Keratinocyte (primary cell): Measurements from ENCODE around the gene TCEAL5. TPM values are rescaled to one million over a fixed set of nuclear protein-coding genes. Genes with fewer than 3 reads are reported as not detected.

Source experiments
- DNase-seq: peaks from one replicate; pipeline ENCODE4 v3.0.0-alpha.2; 2011; ENCODE audit warnings: low read depth, missing footprints, low spot score
- FAIRE-seq: peaks from 2 replicates; lab custom pipeline; 2011; peaks lifted over from hg19 to GRCh38; lab: Jason Lieb, UNC
- H2AFZ ChIP-seq: 2 replicates; pipeline ENCODE4 v1.6.0; 2012; ENCODE audit warnings: low read length, control low read depth, inconsistent platforms; ENCODE audit not compliant: control insufficient read depth
- H3K27ac ChIP-seq: 2 replicates; pipeline ENCODE4 v1.5.1; 2011; ENCODE audit warnings: low read length; ENCODE audit not compliant: control insufficient read depth, insufficient read depth
- H3K27me3 ChIP-seq: 3 replicates; pipeline ENCODE4 v1.6.0; 2011; ENCODE audit warnings: low read length; ENCODE audit not compliant: control insufficient read depth, insufficient read depth; ENCODE audit errors: extremely low read depth
- H3K36me3 ChIP-seq, 2 experiments: 2 replicates in 1 of 2; 3 replicates in 1 of 2; pipeline ENCODE4 v1.5.1; 2011; ENCODE audit warnings: low read length in 2 of 2, mild to moderate bottlenecking in 1 of 2; ENCODE audit not compliant: control insufficient read depth in 2 of 2, insufficient read depth in 2 of 2; ENCODE audit errors: extremely low read depth in 1 of 2
- H3K4me1 ChIP-seq: 3 replicates; pipeline ENCODE4 v1.5.1; 2011; ENCODE audit warnings: low read length; ENCODE audit not compliant: control insufficient read depth, insufficient read depth; ENCODE audit errors: extremely low read depth
- H3K4me2 ChIP-seq: 3 replicates; pipeline ENCODE4 v1.6.0; 2011; ENCODE audit warnings: low read depth, low read length; ENCODE audit not compliant: control insufficient read depth, insufficient read depth; ENCODE audit errors: extremely low read depth
- H3K4me3 ChIP-seq, 3 experiments: fragments of 200-600 bp in 1 of 3; sonication (generic) in 1 of 3; 2 replicates in 2 of 3; 3 replicates in 1 of 3; pipeline ENCODE4 v1.5.1; 2011 to 2016; ENCODE audit warnings: low read length in 3 of 3, mild to moderate bottlenecking in 3 of 3, control low read depth in 2 of 3, inconsistent platforms in 1 of 3, low read depth in 1 of 3, mixed read lengths in 1 of 3, mixed run types in 1 of 3, moderate library complexity in 1 of 3; ENCODE audit not compliant: control insufficient read depth in 2 of 3, insufficient read depth in 2 of 3; ENCODE audit errors: extremely low read depth in 1 of 3
- H3K79me2 ChIP-seq: 2 replicates; pipeline ENCODE4 v1.6.0; 2012; ENCODE audit warnings: low read length; ENCODE audit not compliant: control insufficient read depth, insufficient read depth
- H3K9ac ChIP-seq: 3 replicates; pipeline ENCODE4 v1.6.0; 2011; ENCODE audit warnings: low read length; ENCODE audit not compliant: control insufficient read depth, insufficient read depth; ENCODE audit errors: extremely low read depth
- H3K9me1 ChIP-seq: 3 replicates; pipeline ENCODE4 v1.6.0; 2011; ENCODE audit warnings: low read length; ENCODE audit not compliant: control insufficient read depth, insufficient read depth; ENCODE audit errors: extremely low read depth
- H3K9me3 ChIP-seq: 2 replicates; pipeline ENCODE4 v1.5.1; 2012; ENCODE audit warnings: low read depth, low read length; ENCODE audit not compliant: control insufficient read depth
- H4K20me1 ChIP-seq: 3 replicates; pipeline ENCODE4 v1.6.0; 2011; ENCODE audit warnings: low read length; ENCODE audit not compliant: control insufficient read depth, insufficient read depth; ENCODE audit errors: extremely low read depth
- EZH2 ChIP-seq: IDR thresholded peaks from one replicate; pipeline ENCODE4 v1.6.1; 2012; ENCODE audit warnings: inconsistent platforms, mild to moderate bottlenecking, low read length, moderate library complexity
- dilution Hi-C: fragments of 300-500 bp; cut with MboI; formaldehyde crosslinking; loops from one replicate; pipeline ENCODE4 v1.7.0; 2020; ENCODE audit warnings: low sequenced_read_pairs; ENCODE audit not compliant: extremely low pct_ligation_motif_present
- polyA plus RNA-seq, 5 experiments: library from polyadenylated mRNA; depleted of rRNA in 3 of 5; stranded (reverse) in 3 of 5; stranded (forward) in 1 of 5; unstranded in 1 of 5; fragments of >200 nt; gene quantifications; 1 replicate in 1 of 5; 2 replicates in 3 of 5; 3 replicates in 1 of 5; pipeline versions ENCODE4 v1.2.1 to v1.2.3, GENCODE V29; 2011 to 2012; ENCODE audit warnings: missing spikeins in 2 of 5, low read depth in 1 of 5, low replicate concordance in 1 of 5
- TF ChIP-seq, protein P1 (sequence below), 3 experiments: IDR thresholded peaks in 1 of 3; conservative IDR thresholded peaks in 1 of 3; optimal IDR thresholded peaks in 1 of 3; 2 replicates in 2 of 3; 3 replicates in 1 of 3; pipeline versions ENCODE3 to v1.5.1; 2011; ENCODE audit warnings: low read length in 3 of 3, mild to moderate bottlenecking in 3 of 3, moderate library complexity in 2 of 3, control low read depth in 1 of 3, inconsistent platforms in 1 of 3; ENCODE audit not compliant: insufficient read depth in 2 of 3; ENCODE audit errors: extremely low read depth in 1 of 3

Gene TCEAL5
- polyA plus RNA-seq, 1 donor (not counting 4 experiments of a cell fraction or from before 2014, with no cell fraction given) = not detected

DNA sequence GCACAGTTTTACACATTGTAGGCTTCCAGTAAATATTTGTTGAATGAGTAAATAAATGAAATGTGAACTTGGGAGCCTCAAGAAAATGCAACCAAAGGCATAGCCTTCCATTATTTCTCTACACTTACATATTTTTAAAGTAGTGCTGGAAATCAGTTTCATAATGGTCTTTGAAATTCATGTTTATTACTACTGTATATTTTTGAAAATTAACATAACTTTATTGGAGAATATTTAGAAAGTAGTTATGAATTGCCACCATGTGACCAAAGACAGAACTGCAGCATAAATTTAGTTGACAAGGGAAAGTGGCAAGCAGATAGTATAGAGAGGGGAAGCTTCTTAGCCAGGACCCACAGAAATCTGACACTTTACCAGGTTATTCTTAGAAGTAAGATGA lies 28.0 kb downstream of the TCEAL5 start:
- Histone ChIP-seq H4K20me1 (no peaks in the 10 kb centered on the region), H3K36me3 (no peaks in the 10 kb centered on the region), H2AFZ (no peak overlapping the region), H3K9me3 (no peaks in the 10 kb centered on the region), H3K9me1 (no peaks in the 10 kb centered on the region), H3K27me3 (no peaks in the 10 kb centered on the region), H3K4me3 (no peak overlapping the region), H3K4me2 (no peak overlapping the region), H3K9ac (no peak overlapping the region), H3K79me2 (no peaks in the 10 kb centered on the region), H3K27ac (no peak overlapping the region), H3K4me1 (peaks cover 15% of the 10 kb centered on the region)
- FAIRE-seq (no peak), DNase-seq (no peak)
- TF ChIP-seq EZH2 = no peak
- TF ChIP-seq, protein P1, sequence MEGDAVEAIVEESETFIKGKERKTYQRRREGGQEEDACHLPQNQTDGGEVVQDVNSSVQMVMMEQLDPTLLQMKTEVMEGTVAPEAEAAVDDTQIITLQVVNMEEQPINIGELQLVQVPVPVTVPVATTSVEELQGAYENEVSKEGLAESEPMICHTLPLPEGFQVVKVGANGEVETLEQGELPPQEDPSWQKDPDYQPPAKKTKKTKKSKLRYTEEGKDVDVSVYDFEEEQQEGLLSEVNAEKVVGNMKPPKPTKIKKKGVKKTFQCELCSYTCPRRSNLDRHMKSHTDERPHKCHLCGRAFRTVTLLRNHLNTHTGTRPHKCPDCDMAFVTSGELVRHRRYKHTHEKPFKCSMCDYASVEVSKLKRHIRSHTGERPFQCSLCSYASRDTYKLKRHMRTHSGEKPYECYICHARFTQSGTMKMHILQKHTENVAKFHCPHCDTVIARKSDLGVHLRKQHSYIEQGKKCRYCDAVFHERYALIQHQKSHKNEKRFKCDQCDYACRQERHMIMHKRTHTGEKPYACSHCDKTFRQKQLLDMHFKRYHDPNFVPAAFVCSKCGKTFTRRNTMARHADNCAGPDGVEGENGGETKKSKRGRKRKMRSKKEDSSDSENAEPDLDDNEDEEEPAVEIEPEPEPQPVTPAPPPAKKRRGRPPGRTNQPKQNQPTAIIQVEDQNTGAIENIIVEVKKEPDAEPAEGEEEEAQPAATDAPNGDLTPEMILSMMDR (optimal IDR thresholded peaks at IDR 0.05 in 1 of 3, IDR thresholded peaks at IDR 0.05 in 1 of 3, conservative IDR thresholded peaks at IDR 0.05 in 1 of 3; ENCODE audit: extremely low read depth in 1 of 3, insufficient read depth in 2 of 3, low read length in 3 of 3) = peak in 2 of 3 experiments; percentile 13 to 28
- dilution Hi-C loops = no loop called here

DNA sequence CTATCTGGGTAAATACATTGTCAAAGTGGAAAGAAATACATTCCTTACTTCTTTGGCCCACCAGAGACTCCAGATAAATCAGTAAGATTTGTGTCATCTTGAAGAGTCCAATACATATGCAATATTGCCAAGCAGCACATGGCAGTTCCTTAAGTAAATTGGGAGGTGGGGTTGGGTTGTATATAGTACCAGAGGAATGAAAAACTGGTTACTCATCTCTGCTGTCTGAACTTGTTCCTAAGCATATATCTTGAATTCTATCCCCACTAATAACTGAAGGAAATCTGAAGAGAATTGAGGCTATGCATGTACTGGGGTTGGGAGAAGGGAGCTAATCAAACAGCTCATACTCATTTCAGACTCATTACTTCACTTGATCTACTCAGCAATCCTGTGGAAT lies 36.4 kb downstream of the TCEAL5 start:
- FAIRE-seq = peak; percentile 44
- dilution Hi-C loops = no loop called here
- no peaks in the 10 kb centered on the region for H3K9me1 ChIP-seq
- no peak overlapping the region for H3K4me3 ChIP-seq
- H3K27ac ChIP-seq = no peak overlapping the region
- no peaks in the 10 kb centered on the region for H3K79me2 ChIP-seq
- H3K27me3 ChIP-seq = no peaks in the 10 kb centered on the region
- no peak overlapping the region for H3K4me2 ChIP-seq
- no peaks in the 10 kb centered on the region for H3K9me3 ChIP-seq
- no peaks in the 10 kb centered on the region for H4K20me1 ChIP-seq
- H2AFZ ChIP-seq = no peak overlapping the region
- no peaks in the 10 kb centered on the region for H3K4me1 ChIP-seq
- no peak for TF ChIP-seq EZH2
- TF ChIP-seq, protein P1 (optimal IDR thresholded peaks at IDR 0.05 in 1 of 3, IDR thresholded peaks at IDR 0.05 in 1 of 3, conservative IDR thresholded peaks at IDR 0.05 in 1 of 3; ENCODE audit: extremely low read depth in 1 of 3, insufficient read depth in 2 of 3, low read length in 3 of 3) = no peak
- H3K9ac ChIP-seq = no peak overlapping the region
- H3K36me3 ChIP-seq = no peaks in the 10 kb centered on the region
- DNase-seq = no peak
